Astrocyte (in vitro differentiated cells and primary cell): ENCODE data around the gene PEPD.

Source experiments
- CTCF ChIP-seq: IDR thresholded peaks from 2 replicates; pipeline ENCODE4 v1.5.1; 2011; ENCODE audit warnings: low read depth, mild to moderate bottlenecking, inconsistent platforms, low read length, moderate library complexity; ENCODE audit not compliant: insufficient read depth
- EZH2 ChIP-seq: IDR thresholded peaks from 2 replicates; pipeline ENCODE4 v1.6.1; 2012; ENCODE audit warnings: mild to moderate bottlenecking, low read length, inconsistent platforms; ENCODE audit not compliant: insufficient read depth

GRCh38 chr19:33484226-33484774 lies 37.3 kb downstream of the PEPD start:
- TF ChIP-seq CTCF: no peak
- TF ChIP-seq EZH2: no peak
